Neural cell (in vitro differentiated cells): ENCODE results near the gene FOXI3. TPM values are rescaled to one million over a fixed set of nuclear protein-coding genes. Genes with fewer than 3 reads are reported as not detected.

Experiments
- H2AFZ ChIP-seq: fragments of 200-600, 300-800 bp; sonication (generic), shearing (Covaris generic); 2 replicates; pipeline ENCODE4 v1.6.0; 2014; ENCODE audit warnings: low read depth, mild to moderate bottlenecking, antibody characterized with exemption, low read length, moderate library complexity
- H3F3A ChIP-seq: fragments of 200-600 bp; shearing (Covaris generic); 2 replicates; pipeline ENCODE4 v1.6.1; 2016; ENCODE audit warnings: mild to moderate bottlenecking, moderate library complexity, mixed read lengths, antibody characterized with exemption, low read length; ENCODE audit not compliant: insufficient read depth, poor library complexity, severe bottlenecking
- H3K27ac ChIP-seq: fragments of 200-600, 300-800 bp; sonication (generic), shearing (Covaris generic); 2 replicates; pipeline ENCODE4 v1.5.1; 2014; ENCODE audit warnings: mild to moderate bottlenecking, low read length, moderate library complexity
- H3K27me3 ChIP-seq: fragments of 300-800, 200-600 bp; sonication (generic), shearing (Covaris generic); 2 replicates; pipeline ENCODE4 v1.6.0; 2014; ENCODE audit warnings: mild to moderate bottlenecking, low read depth, low read length, moderate library complexity; ENCODE audit not compliant: insufficient read depth
- H3K36me3 ChIP-seq: fragments of 300-800, 200-600 bp; sonication (generic), shearing (Covaris generic); 2 replicates; pipeline ENCODE4 v1.5.1; 2014; ENCODE audit warnings: mild to moderate bottlenecking, antibody characterized with exemption, low read length, moderate library complexity; ENCODE audit not compliant: insufficient read depth
- H3K4me2 ChIP-seq: fragments of 300-800, 200-600 bp; sonication (generic), shearing (Covaris generic); 2 replicates; pipeline ENCODE4 v1.6.0; 2014; ENCODE audit warnings: mild to moderate bottlenecking, low read length
- H3K4me3 ChIP-seq: fragments of 300-800, 200-600 bp; sonication (generic), shearing (Covaris generic); 2 replicates; pipeline ENCODE4 v1.5.1; 2014; ENCODE audit warnings: mild to moderate bottlenecking, low read length, moderate library complexity
- H3K79me2 ChIP-seq: fragments of 200-600 bp; shearing (Covaris generic); replicated peaks from 2 replicates; pipeline ENCODE4 v1.6.0; 2014; ENCODE audit warnings: mild to moderate bottlenecking, low read length, moderate library complexity; ENCODE audit not compliant: insufficient read depth
- H3K9ac ChIP-seq: fragments of 300-800, 200-600 bp; sonication (generic), shearing (Covaris generic); 2 replicates; pipeline ENCODE4 v1.6.1; 2016; ENCODE audit warnings: mild to moderate bottlenecking, low read length, mixed read lengths
- H3K9me2 ChIP-seq: fragments of 200-600 bp; shearing (Covaris generic); 2 replicates; pipeline ENCODE4 v1.6.1; 2016; ENCODE audit warnings: mild to moderate bottlenecking, low read length, mixed read lengths; ENCODE audit not compliant: insufficient read depth
- H3K9me3 ChIP-seq: fragments of 200-600, 300-800 bp; sonication (generic), shearing (Covaris generic); 2 replicates; pipeline ENCODE4 v1.6.1; 2016; ENCODE audit warnings: mild to moderate bottlenecking, mixed run types, low read length, moderate library complexity, mixed read lengths
- H4K20me1 ChIP-seq: fragments of 200-600 bp; shearing (Covaris generic); 2 replicates; pipeline ENCODE4 v1.6.1; 2016; ENCODE audit warnings: mild to moderate bottlenecking, mixed run types; ENCODE audit not compliant: insufficient read depth
- EP300 ChIP-seq: fragments of 450-650 bp; conservative IDR thresholded peaks from 2 replicates; pipeline ENCODE4 v1.6.1; 2014; ENCODE audit warnings: antibody characterized with exemption, mild to moderate bottlenecking, moderate library complexity; ENCODE audit not compliant: poor library complexity, severe bottlenecking
- EZH2 ChIP-seq: fragments of 200-600, 300-800 bp; shearing (Covaris generic), sonication (generic); IDR thresholded peaks from 2 replicates; pipeline ENCODE4 v1.6.1; 2014; ENCODE audit warnings: antibody characterized with exemption, low read length, borderline replicate concordance, mild to moderate bottlenecking; ENCODE audit not compliant: insufficient read depth, poor library complexity, severe bottlenecking
- MXI1 ChIP-seq: fragments of 450-650 bp; conservative IDR thresholded peaks from 2 replicates; pipeline ENCODE4 v1.6.1; 2014; ENCODE audit warnings: antibody characterized with exemption, mild to moderate bottlenecking; ENCODE audit not compliant: poor library complexity, severe bottlenecking
- RAD21 ChIP-seq: fragments of 450-650 bp; conservative IDR thresholded peaks from 2 replicates; pipeline ENCODE4 v1.6.1; 2014; ENCODE audit warnings: antibody characterized with exemption, mild to moderate bottlenecking, moderate library complexity
- REST ChIP-seq: IDR thresholded peaks from 2 replicates; pipeline ENCODE4 v1.6.1; 2012; ENCODE audit warnings: borderline replicate concordance
- SMC3 ChIP-seq: fragments of 450-650 bp; conservative IDR thresholded peaks from 2 replicates; pipeline ENCODE4 v1.6.1; 2014; ENCODE audit warnings: antibody characterized with exemption, mild to moderate bottlenecking, moderate library complexity; ENCODE audit not compliant: poor library complexity
- TAF1 ChIP-seq: IDR thresholded peaks from 2 replicates; pipeline ENCODE4 v1.6.1; 2012; ENCODE audit warnings: low read depth
- polyA minus RNA-seq: library from RNA; depleted of rRNA, polyadenylated mRNA; stranded (reverse); fragments of >200 nt; gene quantifications from 2 replicates; pipeline ENCODE4 v1.2.3, GENCODE V29; 2014
- polyA plus RNA-seq: library from polyadenylated mRNA; depleted of rRNA; stranded (reverse); fragments of >200 nt; gene quantifications from 2 replicates; pipeline ENCODE4 v1.2.3, GENCODE V29; 2014

FOXI3 gene
- polyA plus RNA-seq = not detected in 2 replicates
- polyA minus RNA-seq = not detected in 2 replicates

- no peaks in the 10 kb centered on the region for H4K20me1 ChIP-seq
- peaks cover 3% of the 10 kb centered on the region for H3F3A ChIP-seq
- no peak for TF ChIP-seq EP300
- TF ChIP-seq REST = no peak
- TF ChIP-seq MXI1 = no peak
- TF ChIP-seq SMC3 = no peak
- no peak for TF ChIP-seq EZH2
- no peak for TF ChIP-seq RAD21
- no peak for TF ChIP-seq TAF1
- H3K4me3 ChIP-seq = peak within 1 kb of the TSS; percentile 60
- peak within 1 kb of the TSS; percentile 59 for H3K4me2 ChIP-seq
- H3K36me3 ChIP-seq = no peaks in the 10 kb centered on the region
- peaks cover 51% of the 10 kb centered on the region for H3K27me3 ChIP-seq
- no peaks in the 10 kb centered on the region for H3K79me2 ChIP-seq
- no peaks in the 10 kb centered on the region for H3K9me3 ChIP-seq
- H2AFZ ChIP-seq = no peak within 1 kb of the TSS
- H3K27ac ChIP-seq = no peak within 1 kb of the TSS
- H3K9me2 ChIP-seq = no peaks in the 10 kb centered on the region
- H3K9ac ChIP-seq = no peak within 1 kb of the TSS
Measured at GRCh38 chr2:88452565-88452905, at the start of gene FOXI3. Gene FOXI3, minus strand, starts transcription at chr2:88452693. Its CDS starts 158 bp downstream, at chr2:88452535.

GRCh38 chr2:88500691-88501090 is 48.2 kb upstream of the FOXI3 start:
- Histone ChIP-seq H3K9me3 (no peaks in the 10 kb centered on the region), H3K27ac (no peak overlapping the region), H3K4me2 (no peak overlapping the region), H3K79me2 (no peaks in the 10 kb centered on the region), H3K9ac (no peak overlapping the region), H4K20me1 (no peaks in the 10 kb centered on the region), H3K36me3 (no peaks in the 10 kb centered on the region), H3K27me3 (no peaks in the 10 kb centered on the region), H3K9me2 (no peaks in the 10 kb centered on the region), H2AFZ (no peak overlapping the region), H3K4me3 (no peak overlapping the region), H3F3A (no peaks in the 10 kb centered on the region)
- TF ChIP-seq REST = no peak
- TF ChIP-seq SMC3 = no peak
- no peak for TF ChIP-seq MXI1
